A549 (cell line): ENCODE results near the gene ADNP2.

Source experiments
- CBX2 ChIP-seq: fragments of 200-600 bp; sonication (generic); IDR thresholded peaks from 2 replicates; pipeline ENCODE4 v1.6.1; 2016; ENCODE audit warnings: low read depth, mild to moderate bottlenecking, borderline replicate concordance
- CTCF ChIP-seq: fragments of >200 bp; sonication (Bioruptor Twin); formaldehyde crosslinking; IDR thresholded peaks from 3 replicates; pipeline ENCODE4 v1.5.1; 2016

GRCh38 chr18:80132180-80132812 lies 23.2 kb downstream of the ADNP2 start:
- TF ChIP-seq CBX2, result no peak
- no peak for TF ChIP-seq CTCF
